HG03039 (cell line): ENCODE data around the gene AP3B2.
"Not testable (repeated sequence)": the region's sequence is repeated elsewhere in the genome, so short reads cannot be mapped to it uniquely, and the experiment has no call there.

ENCODE experiments used
- ATAC-seq: cut with Tn5 transposase; IDR thresholded peaks from one replicate; pipeline ENCODE4 v1.9.1; 2021; ENCODE audit warnings: mild to moderate bottlenecking, moderate library complexity; ENCODE audit not compliant: unreplicated experiment

The AP3B2 gene, protein sequence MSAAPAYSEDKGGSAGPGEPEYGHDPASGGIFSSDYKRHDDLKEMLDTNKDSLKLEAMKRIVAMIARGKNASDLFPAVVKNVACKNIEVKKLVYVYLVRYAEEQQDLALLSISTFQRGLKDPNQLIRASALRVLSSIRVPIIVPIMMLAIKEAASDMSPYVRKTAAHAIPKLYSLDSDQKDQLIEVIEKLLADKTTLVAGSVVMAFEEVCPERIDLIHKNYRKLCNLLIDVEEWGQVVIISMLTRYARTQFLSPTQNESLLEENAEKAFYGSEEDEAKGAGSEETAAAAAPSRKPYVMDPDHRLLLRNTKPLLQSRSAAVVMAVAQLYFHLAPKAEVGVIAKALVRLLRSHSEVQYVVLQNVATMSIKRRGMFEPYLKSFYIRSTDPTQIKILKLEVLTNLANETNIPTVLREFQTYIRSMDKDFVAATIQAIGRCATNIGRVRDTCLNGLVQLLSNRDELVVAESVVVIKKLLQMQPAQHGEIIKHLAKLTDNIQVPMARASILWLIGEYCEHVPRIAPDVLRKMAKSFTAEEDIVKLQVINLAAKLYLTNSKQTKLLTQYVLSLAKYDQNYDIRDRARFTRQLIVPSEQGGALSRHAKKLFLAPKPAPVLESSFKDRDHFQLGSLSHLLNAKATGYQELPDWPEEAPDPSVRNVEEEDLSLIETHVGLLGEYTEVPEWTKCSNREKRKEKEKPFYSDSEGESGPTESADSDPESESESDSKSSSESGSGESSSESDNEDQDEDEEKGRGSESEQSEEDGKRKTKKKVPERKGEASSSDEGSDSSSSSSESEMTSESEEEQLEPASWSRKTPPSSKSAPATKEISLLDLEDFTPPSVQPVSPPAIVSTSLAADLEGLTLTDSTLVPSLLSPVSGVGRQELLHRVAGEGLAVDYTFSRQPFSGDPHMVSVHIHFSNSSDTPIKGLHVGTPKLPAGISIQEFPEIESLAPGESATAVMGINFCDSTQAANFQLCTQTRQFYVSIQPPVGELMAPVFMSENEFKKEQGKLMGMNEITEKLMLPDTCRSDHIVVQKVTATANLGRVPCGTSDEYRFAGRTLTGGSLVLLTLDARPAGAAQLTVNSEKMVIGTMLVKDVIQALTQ

DNA sequence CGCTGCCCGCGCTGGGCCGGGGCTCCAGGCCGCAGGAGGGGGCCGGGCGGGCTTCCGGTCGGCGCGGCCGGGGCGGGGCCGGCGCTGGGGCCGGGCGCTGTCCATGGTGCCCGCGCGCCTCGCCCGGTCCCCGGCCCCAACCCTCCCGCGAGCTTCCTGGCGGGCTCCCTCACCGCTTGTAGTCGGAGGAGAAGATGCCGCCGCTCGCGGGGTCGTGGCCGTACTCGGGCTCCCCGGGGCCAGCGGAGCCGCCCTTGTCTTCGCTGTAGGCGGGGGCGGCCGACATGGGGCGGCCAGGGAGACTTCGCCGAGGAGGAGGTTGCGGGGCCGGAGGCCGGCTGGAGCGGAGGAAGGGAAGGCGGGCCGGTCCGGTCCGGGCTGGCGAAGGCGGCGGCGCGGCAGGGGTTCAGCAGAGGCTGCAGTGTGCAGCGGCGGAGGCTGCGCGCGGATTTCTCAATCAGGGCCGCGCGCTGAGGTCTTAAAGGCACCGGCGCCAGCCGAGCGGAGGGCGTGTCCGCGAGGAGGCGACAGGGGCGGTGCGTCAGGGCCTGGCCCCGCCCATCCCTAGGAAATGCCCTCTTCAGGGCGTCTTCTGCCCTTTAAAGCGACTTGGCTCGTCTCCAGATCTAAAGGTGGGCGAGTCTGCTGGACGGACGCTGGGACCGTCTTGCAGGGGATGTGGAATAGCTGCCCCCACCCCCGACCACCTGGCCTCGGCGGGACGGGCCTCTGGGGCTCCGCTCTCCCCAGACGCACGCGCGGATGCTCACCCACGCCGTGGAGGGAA, at the start of gene AP3B2:
Gene AP3B2, minus strand, starts transcription at position 455 of the 787 bp plus-strand sequence. Its CDS starts 169 bp downstream, at position 286.
- ATAC-seq, result peak; percentile 78

DNA sequence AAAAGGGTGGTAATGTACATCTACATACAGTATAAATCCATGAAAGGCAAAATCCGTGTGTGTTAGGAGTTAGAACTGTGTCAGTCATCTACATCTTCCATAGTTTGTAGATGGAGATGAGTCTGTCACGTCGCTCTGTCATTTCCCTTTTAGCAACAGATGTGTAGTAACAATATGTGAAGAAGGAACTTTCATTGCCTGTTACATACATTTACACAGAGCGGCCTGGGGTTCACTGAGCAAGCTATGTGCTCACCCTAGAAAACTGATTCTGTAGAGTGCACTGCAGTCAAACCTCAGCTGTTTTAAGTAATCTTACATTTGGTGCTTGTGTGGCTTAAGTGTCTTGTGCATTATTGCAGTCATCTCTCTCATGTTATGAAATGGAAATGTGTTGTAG, 41.6 kb upstream of the AP3B2 start:
- ATAC-seq, result no peak

DNA sequence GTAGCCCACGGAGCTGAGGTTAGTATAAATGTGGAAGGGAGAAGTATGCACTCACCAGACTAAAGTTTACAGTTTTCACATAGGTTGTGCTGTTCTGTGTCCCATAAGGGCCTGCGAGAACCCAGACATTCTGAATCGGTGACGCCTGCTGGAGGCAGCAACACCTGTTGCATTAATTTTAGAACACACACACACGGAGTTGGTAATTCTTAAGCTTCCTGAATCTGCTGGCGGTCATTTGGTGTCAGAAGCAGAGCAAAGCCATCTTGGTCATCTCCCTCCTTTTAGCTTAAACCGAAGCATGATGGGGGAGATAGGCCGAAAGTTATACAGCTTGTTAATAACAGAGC, 41.1 kb upstream of the AP3B2 start:
- peak; percentile 15 for ATAC-seq

DNA sequence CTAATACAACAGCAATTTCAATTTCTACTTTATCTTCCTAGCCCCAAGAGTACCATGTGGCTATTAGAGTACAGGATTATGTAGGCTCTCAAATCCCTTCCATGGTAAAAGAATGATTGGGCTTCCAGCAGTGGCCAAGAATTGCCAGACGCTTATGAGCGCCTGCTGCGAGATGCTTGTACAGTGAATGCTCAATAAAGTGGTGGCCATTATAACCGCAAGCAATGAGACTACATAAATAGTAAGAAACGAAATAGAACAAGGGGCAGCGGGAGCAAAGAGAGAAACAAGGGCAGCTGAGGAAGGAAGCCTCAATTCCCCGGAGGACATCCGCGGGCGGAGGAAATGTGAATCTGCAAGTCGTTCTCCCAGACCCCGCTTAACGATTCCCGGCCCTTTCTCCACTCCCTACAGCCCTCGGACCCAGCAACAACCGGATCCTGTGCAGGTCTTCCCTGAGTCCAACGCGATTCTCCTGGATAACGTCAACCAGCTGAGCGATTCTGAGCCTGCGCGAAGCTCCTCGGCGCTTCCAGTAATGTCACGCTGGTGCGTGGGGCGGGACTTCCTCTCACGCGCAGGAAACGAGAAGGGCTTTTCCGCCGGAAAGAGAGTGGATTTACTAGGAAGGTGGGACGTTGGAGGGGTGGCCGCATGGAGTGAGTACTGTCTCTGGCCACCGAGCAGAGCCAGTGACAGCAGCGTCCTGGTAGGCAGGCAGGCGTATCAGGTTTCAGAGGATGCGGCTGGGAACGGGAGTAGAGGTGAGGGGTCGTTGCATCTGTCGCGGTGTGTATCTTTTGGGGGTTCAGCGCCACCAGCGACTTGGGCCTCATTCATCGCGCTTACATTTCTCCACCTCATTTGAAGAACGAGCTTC, 40.5 kb upstream of the AP3B2 start:
- ATAC-seq, result peak; percentile 91

DNA sequence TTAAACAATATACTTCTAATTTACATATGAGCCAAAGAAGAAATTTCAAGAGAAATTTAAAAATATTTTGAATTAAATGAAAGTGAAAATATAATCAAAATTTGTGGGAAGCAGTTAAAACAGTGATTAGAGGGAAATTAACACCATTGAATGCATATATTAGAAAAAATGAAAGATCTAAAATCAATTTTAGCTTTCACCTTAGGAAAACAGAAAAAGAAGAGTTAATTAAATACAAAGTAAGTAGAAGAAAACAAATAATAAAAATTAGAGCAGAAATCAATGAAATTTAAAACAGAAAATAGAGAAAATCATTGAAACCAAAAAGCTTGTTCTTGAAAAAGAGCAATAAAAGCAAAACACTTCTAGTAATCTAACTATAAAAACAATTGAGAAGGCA, 38.6 kb upstream of the AP3B2 start:
- no peak for ATAC-seq

DNA sequence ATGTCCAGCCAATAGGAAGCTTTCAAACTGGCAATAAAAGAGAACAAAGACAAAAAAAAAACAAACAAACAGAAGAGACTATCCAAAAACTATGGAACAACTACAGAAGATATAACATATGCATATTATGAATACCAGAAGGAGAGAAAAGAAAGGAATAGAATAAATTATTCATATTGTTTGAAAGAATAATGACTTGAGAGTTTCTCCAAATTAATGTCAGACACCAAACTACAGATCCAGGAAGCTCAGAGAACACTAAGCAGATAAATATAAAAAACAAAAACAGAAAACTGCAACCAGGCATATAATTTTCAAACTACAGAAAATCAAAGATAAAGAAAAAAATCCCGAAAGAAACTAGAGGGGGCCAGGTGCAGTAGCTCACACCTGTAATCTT, 34.1 kb upstream of the AP3B2 start:
- no peak for ATAC-seq

DNA sequence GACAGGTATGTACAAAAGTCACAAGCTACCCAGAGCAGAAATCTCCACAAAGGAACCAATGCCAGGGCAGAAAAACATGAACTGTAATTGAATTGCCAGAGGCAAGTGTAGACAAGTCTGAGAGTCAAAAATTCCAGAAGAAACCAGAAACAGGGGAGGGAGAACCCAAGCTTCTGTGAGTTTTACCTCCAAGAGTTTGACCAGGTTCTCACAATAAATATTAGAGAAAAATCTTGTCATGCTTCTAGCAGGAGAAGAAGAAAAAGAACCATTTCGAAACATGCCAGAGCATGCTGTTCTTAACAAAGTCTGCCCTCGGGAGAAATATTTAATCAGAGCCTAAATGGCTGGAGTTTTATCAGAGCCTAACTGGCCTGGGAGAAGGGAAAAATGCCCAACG, 32.5 kb upstream of the AP3B2 start:
- ATAC-seq, result no peak

DNA sequence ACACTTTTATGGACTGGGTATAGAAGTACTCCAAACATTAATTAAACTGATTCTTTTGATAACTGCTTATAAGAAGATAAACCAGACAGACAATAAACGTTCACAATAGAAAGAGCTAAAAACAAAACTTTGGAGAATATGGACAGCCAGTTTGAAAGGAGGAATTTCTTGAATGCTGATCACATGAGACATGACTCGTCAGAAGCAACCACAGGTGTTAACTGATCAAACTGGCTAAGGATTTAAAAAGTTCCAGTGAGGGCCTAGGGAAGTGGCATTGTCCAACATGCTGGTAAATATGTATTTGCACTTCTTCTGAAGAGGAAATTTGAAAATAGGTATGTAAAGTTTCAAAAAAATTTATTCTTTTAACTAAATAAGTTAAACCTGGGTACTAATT, 29.4 kb upstream of the AP3B2 start:
- ATAC-seq, result no peak

DNA sequence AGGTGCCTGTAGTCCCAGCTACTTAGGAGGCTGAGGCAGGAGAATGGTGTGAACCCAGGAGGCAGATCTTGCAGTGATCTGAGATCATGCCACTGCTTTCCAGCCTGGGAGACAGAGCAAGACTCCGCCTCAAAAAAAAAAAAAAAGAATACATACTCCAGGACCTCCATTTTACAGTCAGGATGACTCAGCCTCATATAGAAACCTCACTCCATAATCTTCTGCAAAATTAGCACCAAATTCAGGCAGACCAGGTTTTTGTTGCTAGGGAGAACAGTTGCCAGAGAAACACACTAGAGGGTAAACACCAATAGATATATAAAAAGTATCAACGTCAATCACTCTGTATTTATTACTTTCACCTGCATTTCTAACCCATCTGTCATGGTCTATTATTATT, 28.3 kb upstream of the AP3B2 start:
- ATAC-seq, result no peak

DNA sequence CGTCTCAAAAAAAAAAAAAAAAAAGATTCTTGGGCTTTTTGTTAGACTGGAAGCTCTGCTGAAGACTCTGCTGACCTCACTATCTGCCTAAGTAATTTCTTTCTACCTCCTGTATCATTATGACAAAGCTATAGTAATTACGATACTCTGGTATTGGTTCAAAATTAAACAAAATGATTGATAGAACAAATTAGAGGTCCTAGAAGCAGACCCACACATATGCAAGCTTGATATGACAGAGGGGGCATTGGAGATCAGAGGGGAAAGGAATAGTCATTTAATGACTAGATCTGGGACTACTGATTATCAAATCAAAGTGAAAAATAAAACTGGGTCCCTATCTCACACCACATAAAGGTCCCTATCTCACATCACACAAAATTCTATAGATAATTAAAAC, 21.9 kb upstream of the AP3B2 start:
- ATAC-seq, result no peak

DNA sequence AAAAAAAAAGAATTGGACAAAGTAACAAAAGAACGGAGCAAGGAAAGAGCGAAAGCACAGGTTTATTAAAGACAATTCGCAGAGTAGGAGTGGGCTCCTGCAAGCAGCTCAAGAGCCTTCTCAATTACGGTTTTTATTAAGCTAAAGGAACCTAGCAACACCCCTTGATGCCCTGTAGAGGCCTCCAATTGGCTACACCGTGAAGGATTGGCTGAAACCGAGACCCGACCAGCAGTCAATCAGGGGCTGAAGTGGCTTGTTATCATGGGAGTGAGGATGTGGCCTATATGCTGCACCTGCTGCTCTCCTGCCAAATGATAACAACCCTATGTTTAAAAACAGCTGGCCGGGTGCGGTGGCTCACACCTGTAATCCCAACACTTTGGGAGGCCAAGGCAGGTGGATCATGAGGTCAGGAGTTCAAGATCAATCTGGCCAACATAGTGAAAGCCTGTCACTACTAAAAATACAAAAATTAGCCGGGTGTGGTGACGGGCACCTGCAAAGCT, 20.4 kb upstream of the AP3B2 start:
- ATAC-seq, result no peak

DNA sequence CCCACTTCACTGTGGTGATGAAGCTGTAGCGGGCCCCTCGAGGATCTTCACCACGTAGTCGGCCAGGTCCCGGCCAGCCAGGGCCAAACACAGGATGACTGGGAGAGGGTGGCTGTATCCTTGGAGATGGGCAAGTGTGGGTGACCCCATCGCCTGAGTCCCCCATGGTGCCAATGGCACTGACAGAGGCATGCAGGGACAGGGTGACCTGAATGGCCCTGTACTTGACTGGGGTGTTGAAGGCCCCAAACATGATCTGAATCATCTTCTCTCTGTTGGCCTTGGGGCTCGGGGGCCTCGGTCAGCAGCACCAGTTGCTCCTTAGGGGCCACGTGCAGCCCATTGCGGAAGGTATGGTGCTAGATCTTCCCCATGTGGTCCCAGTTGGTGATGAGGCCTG, 17.1 kb upstream of the AP3B2 start:
- no peak for ATAC-seq

DNA sequence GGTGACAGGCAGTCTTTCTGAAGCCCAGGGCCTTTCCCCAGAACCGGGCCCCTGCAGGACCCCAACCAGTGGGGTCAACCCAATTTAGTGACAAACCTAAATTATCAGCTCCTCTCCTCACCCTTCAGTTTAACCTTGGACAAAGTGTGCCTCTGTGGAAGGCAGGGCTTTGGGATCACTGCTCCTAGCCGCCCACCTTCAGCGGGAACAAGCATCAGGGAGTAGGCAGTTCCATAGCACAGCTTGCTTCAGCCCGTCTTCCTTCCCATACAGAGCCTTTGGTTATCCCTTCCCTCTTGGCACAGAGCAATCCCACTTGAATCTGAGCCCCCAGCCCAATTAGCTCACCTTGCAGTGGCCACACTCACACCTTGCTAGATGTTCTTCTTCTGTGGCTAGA, 5.3 kb upstream of the AP3B2 start:
- no peak for ATAC-seq

DNA sequence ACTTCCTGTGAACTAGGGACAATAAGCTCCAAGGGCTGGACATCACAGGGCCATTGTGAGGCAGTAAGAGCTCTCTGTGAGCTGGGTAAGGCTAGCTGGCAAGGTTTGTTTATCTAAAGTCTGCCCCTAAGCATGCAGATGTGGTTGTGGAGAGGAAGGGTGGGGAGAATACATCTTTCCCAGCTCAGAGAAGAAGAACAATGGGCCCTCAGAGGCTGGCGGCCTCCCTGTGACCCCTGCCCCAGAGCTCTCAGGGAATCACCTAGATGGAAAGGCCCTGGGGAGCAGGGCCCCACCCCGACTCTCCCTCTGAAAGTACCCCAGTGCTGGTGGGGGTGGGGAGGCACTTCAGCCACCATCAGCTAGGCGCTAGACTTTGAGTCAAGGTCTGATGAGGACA, 4.3 kb upstream of the AP3B2 start:
- no peak for ATAC-seq

DNA sequence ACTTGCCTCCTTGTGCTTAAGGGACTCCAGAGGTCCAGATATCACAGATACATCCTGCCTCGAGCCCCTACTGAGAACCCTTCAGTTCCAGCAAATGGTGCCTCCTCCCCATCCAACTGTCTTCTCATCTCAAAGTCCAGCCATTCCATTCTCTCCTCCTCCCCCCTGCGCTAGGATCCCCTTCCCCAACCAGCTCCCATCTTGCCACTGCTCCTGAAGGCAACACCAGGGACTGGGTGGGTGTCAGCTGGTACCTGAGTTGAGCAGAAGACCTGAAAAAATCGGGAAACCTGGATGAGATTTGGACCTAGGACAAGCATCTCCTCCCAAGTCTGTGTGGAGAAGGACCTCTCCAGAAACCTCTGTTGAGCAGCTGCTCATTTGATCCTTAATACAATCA, 2.4 kb upstream of the AP3B2 start:
- no peak for ATAC-seq

DNA sequence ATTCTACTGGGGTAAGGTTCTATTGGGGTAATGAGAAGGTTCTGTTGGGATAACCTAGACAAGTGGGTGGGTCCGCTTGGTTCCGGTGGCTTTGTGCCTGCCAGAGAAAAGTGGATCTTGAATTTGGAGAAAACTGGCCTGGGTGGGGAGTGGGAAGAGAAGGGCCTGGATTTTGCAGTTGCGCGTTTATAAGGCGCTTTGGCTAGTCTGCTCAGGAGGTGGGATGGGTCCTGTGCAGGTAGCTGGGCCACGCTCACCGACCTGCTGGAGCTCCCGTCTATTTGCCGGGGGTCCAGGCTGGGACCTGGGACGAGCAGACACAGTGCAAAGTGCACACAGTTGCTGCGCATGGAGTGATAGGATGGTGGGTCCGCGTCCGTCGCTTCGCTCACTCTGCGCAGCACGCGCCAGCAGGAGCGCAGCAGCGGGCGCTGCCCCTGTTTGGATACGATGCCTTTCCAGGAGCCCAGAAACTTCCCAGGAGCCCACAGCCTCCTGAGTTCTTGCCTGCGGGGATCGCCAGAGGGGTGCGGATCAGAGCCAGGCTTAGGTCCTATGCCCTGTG, 1.3 kb upstream of the AP3B2 start:
- ATAC-seq, result no peak

DNA sequence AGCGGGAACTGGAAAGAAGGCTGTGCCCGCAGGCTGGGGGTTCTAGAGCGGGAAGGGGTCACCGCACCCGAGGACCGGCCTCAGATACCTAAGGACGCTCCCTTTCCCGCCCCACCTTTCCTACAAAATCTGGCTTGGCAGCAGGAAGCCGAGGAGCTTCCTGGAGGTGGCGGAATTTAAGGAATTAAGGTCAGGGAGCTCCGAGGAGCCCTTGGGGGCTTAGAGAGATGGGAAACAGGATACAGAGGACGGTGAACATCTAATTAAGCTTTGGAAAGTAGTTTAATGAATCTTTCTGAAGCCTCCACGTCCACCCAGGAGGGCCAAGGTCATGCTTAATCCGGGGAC, 507 bp upstream of the AP3B2 start:
- no peak for ATAC-seq

DNA sequence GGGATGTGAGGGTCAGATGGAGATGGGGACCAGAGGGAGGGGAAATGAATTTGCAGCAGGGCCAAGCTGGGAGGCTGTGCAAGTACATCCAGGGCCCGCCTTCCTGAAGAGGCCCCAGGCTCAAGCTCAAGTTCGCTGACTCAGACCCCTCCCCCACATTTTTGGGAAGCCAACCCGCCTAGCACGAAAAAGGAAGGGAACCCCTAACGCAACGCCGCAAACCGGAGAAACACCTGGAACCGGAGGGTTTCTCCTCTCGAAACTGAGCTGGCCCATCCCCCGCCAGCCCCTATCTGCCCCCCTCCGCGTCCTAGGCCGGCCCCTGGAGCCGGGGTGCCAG, 624 bp downstream of the AP3B2 start:
- ATAC-seq, result no peak

DNA sequence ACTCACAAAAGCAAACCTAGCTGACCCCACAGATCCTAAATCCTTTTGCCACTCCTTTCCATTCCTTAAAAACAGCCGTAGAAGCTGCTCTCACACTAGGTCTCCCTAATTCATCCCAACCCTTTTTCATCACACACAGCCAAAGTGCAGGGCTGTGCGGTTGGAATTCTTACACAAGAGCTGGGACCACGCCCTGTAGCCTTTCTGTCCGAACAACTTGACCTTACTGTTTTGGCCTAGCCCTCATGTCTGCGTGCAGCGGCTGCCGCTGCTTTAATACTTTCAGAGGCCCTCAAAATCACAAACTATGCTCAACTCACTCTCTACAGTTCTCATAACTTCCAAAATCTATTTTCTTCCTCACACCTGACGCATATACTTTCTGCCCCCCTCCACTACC, 3.8 kb downstream of the AP3B2 start:
- ATAC-seq, result not testable (repeated sequence)

DNA sequence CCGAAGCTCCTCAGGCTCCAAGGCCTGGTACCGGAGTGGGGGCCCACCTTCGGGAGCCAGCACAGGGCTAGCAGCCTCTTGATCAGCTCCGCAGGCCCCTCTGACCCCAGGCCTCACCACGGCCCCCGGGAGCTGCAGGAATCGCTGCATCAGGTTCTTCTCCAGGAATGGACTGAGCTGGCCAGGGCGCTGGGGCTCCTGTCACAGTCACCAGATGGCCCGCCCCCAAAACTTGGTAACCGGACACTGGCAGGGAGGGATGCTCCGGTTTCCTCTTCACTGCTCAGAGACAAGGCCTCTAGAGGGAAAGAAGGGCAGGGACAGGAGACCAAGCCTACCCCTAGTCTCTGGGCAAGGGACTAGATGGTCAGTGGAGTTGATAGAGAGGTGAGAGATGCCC, 9.9 kb downstream of the AP3B2 start:
- no peak for ATAC-seq
